ENCODE measurements around the gene EP400. TPM values are rescaled to one million over a fixed set of nuclear protein-coding genes. Genes with fewer than 3 reads are reported as not detected.
"Not testable (repeated sequence)": the region's sequence is repeated elsewhere in the genome, so short reads cannot be mapped to it uniquely, and the experiment has no call there.

EP400 gene
- total and polyA plus RNA-seq, 8 donors, result 5.2 to 39.8 (median 21.6) TPM

DNA sequence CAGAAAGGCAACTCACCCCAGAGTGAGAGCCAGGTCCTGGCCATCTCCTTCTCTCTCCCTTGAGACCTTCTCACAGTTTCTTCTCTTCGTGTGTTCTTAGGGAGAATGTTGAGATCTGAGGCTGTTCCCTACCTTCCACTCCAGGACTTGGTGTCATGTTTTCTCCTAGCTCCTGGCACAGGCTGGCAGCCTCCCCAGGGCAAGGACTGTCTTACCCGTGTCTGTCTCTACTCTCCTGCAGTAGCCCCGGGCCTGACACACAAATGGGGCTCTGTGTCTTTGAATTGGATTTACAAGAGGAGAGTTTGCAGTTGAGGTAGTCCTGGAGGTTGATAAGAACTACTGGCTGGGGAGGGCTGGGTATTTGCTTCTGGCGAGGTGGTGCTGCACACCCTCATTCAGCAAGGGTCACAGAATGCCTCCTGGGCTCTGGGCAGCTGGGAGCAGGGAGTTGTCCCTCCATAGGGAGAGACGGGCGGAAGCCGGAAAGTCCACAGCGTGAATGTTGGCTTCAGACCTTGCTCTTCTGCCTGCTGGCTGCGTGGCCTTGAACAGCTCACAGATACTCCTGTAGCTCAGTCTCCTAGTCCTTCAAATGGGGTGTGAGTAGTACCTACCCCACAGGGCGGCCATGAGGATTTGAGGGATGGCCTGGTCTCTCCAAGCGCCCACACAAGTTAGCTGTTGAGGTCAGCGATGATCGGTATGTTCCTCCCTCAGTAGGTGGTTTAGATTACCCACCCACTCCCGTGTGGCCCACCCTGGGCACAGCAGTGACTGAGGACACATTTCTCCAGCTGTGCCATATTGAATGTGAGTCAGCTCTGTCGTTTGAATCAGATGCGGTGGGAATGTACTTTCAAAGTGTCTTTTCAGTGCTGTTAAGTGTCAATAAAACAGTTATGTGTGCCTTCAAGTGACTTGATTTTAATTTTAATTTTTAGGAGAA is 10.2 kb downstream of the EP400 start:
- H3K4me3 ChIP-seq, result no peak overlapping the region
- peaks cover 3 to 25% (median 20%) of the 10 kb centered on the region in 4 donors for H3K36me3 ChIP-seq
- no peaks in the 10 kb centered on the region for H3K27me3 ChIP-seq
- TF ChIP-seq, protein P1, sequence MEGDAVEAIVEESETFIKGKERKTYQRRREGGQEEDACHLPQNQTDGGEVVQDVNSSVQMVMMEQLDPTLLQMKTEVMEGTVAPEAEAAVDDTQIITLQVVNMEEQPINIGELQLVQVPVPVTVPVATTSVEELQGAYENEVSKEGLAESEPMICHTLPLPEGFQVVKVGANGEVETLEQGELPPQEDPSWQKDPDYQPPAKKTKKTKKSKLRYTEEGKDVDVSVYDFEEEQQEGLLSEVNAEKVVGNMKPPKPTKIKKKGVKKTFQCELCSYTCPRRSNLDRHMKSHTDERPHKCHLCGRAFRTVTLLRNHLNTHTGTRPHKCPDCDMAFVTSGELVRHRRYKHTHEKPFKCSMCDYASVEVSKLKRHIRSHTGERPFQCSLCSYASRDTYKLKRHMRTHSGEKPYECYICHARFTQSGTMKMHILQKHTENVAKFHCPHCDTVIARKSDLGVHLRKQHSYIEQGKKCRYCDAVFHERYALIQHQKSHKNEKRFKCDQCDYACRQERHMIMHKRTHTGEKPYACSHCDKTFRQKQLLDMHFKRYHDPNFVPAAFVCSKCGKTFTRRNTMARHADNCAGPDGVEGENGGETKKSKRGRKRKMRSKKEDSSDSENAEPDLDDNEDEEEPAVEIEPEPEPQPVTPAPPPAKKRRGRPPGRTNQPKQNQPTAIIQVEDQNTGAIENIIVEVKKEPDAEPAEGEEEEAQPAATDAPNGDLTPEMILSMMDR (IDR thresholded peaks at IDR 0.05), result no peak
- TF ChIP-seq POLR2A (IDR thresholded peaks at IDR 0.05) (no peak), EP300 (IDR thresholded peaks at IDR 0.05) (no peak), POLR2AphosphoS5 (IDR thresholded peaks at IDR 0.05) (no peak)
- whole genome bisulfite sequencing, 5 donors, result 56 to 76% (median 62%) methylated on average over 15 to 16 of the region's 16 CpGs
- no peaks in the 10 kb centered on the region for H3K9me3 ChIP-seq
- peaks cover 17 to 82% (median 53%) of the 10 kb centered on the region in 4 donors for H3K4me1 ChIP-seq
- intact Hi-C loops (cut with DNase I; ENCODE audit: low total_unique reads), result no loop called here
- DNase-seq, result no peak
- H3K27ac ChIP-seq, result no peak overlapping the region

DNA sequence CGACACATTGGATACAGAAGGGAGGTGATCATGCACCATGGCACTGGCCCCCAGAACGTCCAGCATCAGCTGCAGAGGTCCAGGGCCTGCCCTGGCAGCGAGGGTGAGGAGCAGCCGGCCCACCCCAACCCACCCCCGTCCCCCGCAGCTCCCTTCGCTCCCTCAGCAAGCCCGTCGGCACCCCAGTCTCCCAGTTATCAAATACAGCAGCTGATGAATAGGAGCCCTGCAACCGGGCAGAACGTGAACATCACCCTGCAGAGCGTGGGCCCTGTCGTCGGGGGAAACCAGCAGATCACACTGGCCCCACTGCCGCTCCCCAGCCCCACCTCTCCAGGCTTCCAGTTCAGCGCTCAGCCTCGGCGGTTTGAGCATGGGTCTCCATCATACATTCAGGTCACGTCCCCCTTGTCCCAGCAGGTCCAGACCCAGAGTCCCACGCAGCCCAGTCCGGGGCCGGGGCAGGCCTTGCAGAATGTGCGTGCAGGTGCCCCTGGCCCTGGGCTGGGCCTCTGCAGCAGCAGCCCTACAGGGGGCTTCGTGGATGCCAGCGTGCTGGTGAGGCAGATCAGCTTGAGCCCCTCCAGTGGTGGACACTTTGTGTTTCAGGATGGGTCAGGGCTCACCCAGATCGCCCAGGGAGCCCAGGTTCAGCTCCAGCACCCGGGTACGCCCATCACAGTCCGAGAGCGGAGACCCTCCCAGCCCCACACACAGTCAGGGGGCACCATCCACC is 11.0 kb downstream of the EP400 start:
- H3K27ac ChIP-seq; intact Hi-C loops (cut with DNase I; ENCODE audit: low total_unique reads); H3K4me3 ChIP-seq; DNase-seq; H3K9me3 ChIP-seq; H3K27me3 ChIP-seq: not testable (repeated sequence)
- H3K4me1 ChIP-seq, result peaks cover 23 to 82% (median 52%) of the 10 kb centered on the region in 4 donors
- 90 to 94% (median 93%) methylated on average over 11 to 19 of the region's 30 CpGs for WGBS, 5 donors
- H3K36me3 ChIP-seq, result peaks cover 3 to 25% (median 20%) of the 10 kb centered on the region in 4 donors

- H3K9me3 ChIP-seq; H3K27ac ChIP-seq; H3K27me3 ChIP-seq; intact Hi-C loops (cut with DNase I; ENCODE audit: low total_unique reads); H3K4me3 ChIP-seq; DNase-seq: not testable (repeated sequence)
- peaks cover 3 to 25% (median 20%) of the 10 kb centered on the region in 4 donors for H3K36me3 ChIP-seq
- 73 to 100% (median 90%) methylated on average over 1 to 6 of the region's 20 CpGs; no CpG with 5 or more reads in 1 of the 5 donors for WGBS, 5 donors
- H3K4me1 ChIP-seq, result peaks cover 19 to 82% (median 50%) of the 10 kb centered on the region in 4 donors
Measured at GRCh38 chr12:131961328-131961727, 11.6 kb downstream of the EP400 start.

DNA sequence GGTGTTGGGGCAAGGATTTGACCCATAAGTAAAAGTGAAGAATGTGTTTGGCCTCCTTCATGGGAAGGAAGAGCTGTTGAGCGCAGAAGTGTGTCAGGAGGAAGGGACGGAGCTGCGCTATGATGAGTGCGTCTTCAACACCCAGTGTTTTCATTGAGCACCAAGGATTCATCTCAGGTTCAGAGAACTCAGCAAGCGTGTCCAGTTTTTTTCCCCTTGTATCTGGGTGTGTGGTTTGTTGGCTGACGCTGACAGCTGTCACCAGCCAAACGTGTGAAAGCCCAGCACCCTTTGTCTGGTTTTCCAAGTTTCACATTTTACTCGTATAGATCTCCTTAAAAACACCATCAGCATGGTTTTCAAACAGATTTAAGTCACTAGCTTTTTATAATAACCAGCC is 12.3 kb downstream of the EP400 start:
- no peak for DNase-seq
- H3K4me1 ChIP-seq, result peaks cover 17 to 77% (median 47%) of the 10 kb centered on the region in 4 donors
- intact Hi-C loops (cut with DNase I; ENCODE audit: low total_unique reads), result no loop called here
- no peak overlapping the region for H3K4me3 ChIP-seq
- no peaks in the 10 kb centered on the region for H3K9me3 ChIP-seq
- H3K27me3 ChIP-seq, result no peaks in the 10 kb centered on the region
- peaks cover 3 to 25% (median 20%) of the 10 kb centered on the region in 4 donors for H3K36me3 ChIP-seq
- no peak for TF ChIP-seq EP300 (IDR thresholded peaks at IDR 0.05)
- TF ChIP-seq POLR2A (IDR thresholded peaks at IDR 0.05), result no peak
- no peak for TF ChIP-seq POLR2AphosphoS5 (IDR thresholded peaks at IDR 0.05)
- TF ChIP-seq, protein P1 (IDR thresholded peaks at IDR 0.05), result no peak
- H3K27ac ChIP-seq, result no peak overlapping the region
- WGBS, 5 donors, result 81 to 90% (median 86%) methylated on average over 8 of the region's 8 CpGs

GRCh38 chr12:131963381-131963780 is 13.6 kb downstream of the EP400 start:
- intact Hi-C loops (cut with DNase I; ENCODE audit: low total_unique reads), result no loop called here
- Histone ChIP-seq H3K4me1 (peaks cover 13 to 68% (median 36%) of the 10 kb centered on the region in 4 donors), H3K4me3 (no peak overlapping the region), H3K9me3 (no peaks in the 10 kb centered on the region), H3K27ac (no peak overlapping the region), H3K36me3 (peaks cover 3 to 25% (median 20%) of the 10 kb centered on the region in 4 donors), H3K27me3 (no peaks in the 10 kb centered on the region)
- no peak for DNase-seq
- no peak for TF ChIP-seq EP300 (IDR thresholded peaks at IDR 0.05)
- no peak for TF ChIP-seq POLR2AphosphoS5 (IDR thresholded peaks at IDR 0.05)
- 81 to 91% (median 87%) methylated on average over 4 of the region's 4 CpGs for WGBS, 5 donors
